ENCODE results near the gene SUMF1.

GRCh38 chr3:4425055-4425454, 42.0 kb downstream of the SUMF1 start:
- TF ChIP-seq CTCF (IDR thresholded peaks at IDR 0.05), result no peak
- no peak for TF ChIP-seq EZH2 (IDR thresholded peaks at IDR 0.05; ENCODE audit: borderline replicate concordance, insufficient read depth, low read depth, low read length, poor library complexity, severe bottlenecking)
